PC-3 (cell line): Measurements from ENCODE around the gene RHBDD1. TPM values are rescaled to one million over a fixed set of nuclear protein-coding genes. Genes with fewer than 3 reads are reported as not detected.

Source experiments
- ATAC-seq: fragments of 200-7000 bp; cut with Tn5 transposase; 2 replicates; pipeline ENCODE4 v1.9.1; 2020; ENCODE audit warnings: mild to moderate bottlenecking, moderate library complexity
- BruUV-seq: library from RNA; stranded (reverse); fragments of 400-500 nt; replicated peaks from 2 replicates; lab custom pipeline; 2021; lab: Mats Ljungman, UMichigan
- CTCF ChIA-PET: fragments of 300-600 bp; sonication (Branson Sonifier 250); formaldehyde crosslinking; loops from one replicate; lab custom pipeline; 2022; ENCODE audit warnings: antibody characterized with exemption; lab: Charles Lee
- POLR2A ChIA-PET: fragments of 300-600 bp; sonication (Branson Sonifier 250); formaldehyde crosslinking; loops from one replicate; lab custom pipeline; 2022; ENCODE audit warnings: antibody characterized with exemption; ENCODE audit not compliant: unreplicated experiment; lab: Charles Lee
- DNase-seq: peaks from one replicate; pipeline ENCODE4 v3.0.0-alpha.2; 2015
- H2AFZ ChIP-seq: fragments of 300-600 bp; sonication (generic); 2 replicates; pipeline ENCODE4 v1.6.0; 2016; ENCODE audit warnings: antibody characterized with exemption, low read length
- H3F3A ChIP-seq: fragments of 300-600 bp; sonication (generic); one replicate; pipeline ENCODE4 v1.6.0; 2017; ENCODE audit warnings: antibody characterized with exemption, low read length, control low read depth, mild to moderate bottlenecking; ENCODE audit not compliant: unreplicated experiment
- H3K27ac ChIP-seq: fragments of 300-600 bp; sonication (generic); 2 replicates; pipeline ENCODE4 v1.5.1; 2016; ENCODE audit warnings: mild to moderate bottlenecking, low read length
- H3K27me3 ChIP-seq: fragments of 300-600 bp; sonication (generic); 2 replicates; pipeline ENCODE4 v1.6.1; 2016; ENCODE audit warnings: low read length, mixed read lengths
- H3K36me3 ChIP-seq: fragments of 300-600 bp; sonication (generic); 2 replicates; pipeline ENCODE4 v1.6.1; 2016; ENCODE audit warnings: low read depth, mixed run types, low read length, mixed read lengths
- H3K4me1 ChIP-seq: fragments of 300-600 bp; sonication (generic); 2 replicates; pipeline ENCODE4 v1.5.1; 2016; ENCODE audit warnings: low read length; ENCODE audit not compliant: insufficient read depth
- H3K4me2 ChIP-seq: fragments of 300-600 bp; sonication (generic); 2 replicates; pipeline ENCODE4 v1.6.0; 2016; ENCODE audit warnings: low read length
- H3K4me3 ChIP-seq: fragments of 300-600 bp; sonication (generic); 2 replicates; pipeline ENCODE4 v1.5.1; 2016; ENCODE audit warnings: mild to moderate bottlenecking, low read length, mixed read lengths
- H3K79me2 ChIP-seq: fragments of 300-600 bp; sonication (generic); 2 replicates; pipeline ENCODE4 v1.6.1; 2017; ENCODE audit warnings: low read length, mixed read lengths
- H3K9ac ChIP-seq: fragments of 300-600 bp; sonication (generic); 2 replicates; pipeline ENCODE4 v1.6.0; 2016; ENCODE audit warnings: mild to moderate bottlenecking, low read length
- H3K9me2 ChIP-seq: fragments of 300-600 bp; sonication (generic); replicated peaks from 2 replicates; pipeline ENCODE4 v1.6.1; 2016; ENCODE audit warnings: mixed run types, low read length, mixed read lengths
- H3K9me3 ChIP-seq: fragments of 300-600 bp; sonication (generic); 2 replicates; pipeline ENCODE4 v1.6.1; 2016; ENCODE audit warnings: low read length, mixed read lengths
- H4K20me1 ChIP-seq: fragments of 300-600 bp; sonication (generic); 2 replicates; pipeline ENCODE4 v1.6.1; 2016; ENCODE audit warnings: low read length, mixed read lengths
- EZH2 ChIP-seq: fragments of 300-600 bp; sonication (generic); IDR thresholded peaks from one replicate; pipeline ENCODE4 v1.6.1; 2017; ENCODE audit warnings: antibody characterized with exemption, mild to moderate bottlenecking, low read length; ENCODE audit not compliant: unreplicated experiment
- EZH2phosphoT487 ChIP-seq: fragments of 300-600 bp; sonication (generic); IDR thresholded peaks from 2 replicates; pipeline ENCODE4 v1.6.1; 2018; ENCODE audit warnings: mild to moderate bottlenecking, antibody characterized with exemption, low read length, borderline replicate concordance
- intact Hi-C: fragments of 100-400 bp; cut with micrococcal nuclease; formaldehyde crosslinking; loops from 2 replicates; pipeline ENCODE4 v1.9.0; 2023
- total RNA-seq: library from RNA; depleted of rRNA; stranded (reverse); fragments of >200 nt; gene quantifications from 2 replicates; pipeline ENCODE4 v1.2.3, GENCODE V29; 2014
- TF ChIP-seq, protein P1 (sequence below): fragments of 300-600 bp; sonication (generic); conservative IDR thresholded peaks from 2 replicates; pipeline ENCODE4 v1.5.1; 2017; ENCODE audit warnings: antibody characterized with exemption, low read depth, mild to moderate bottlenecking, low read length

The RHBDD1 gene
- total RNA-seq, 1 experiment from 2014 or later = 9.1 TPM

DNA sequence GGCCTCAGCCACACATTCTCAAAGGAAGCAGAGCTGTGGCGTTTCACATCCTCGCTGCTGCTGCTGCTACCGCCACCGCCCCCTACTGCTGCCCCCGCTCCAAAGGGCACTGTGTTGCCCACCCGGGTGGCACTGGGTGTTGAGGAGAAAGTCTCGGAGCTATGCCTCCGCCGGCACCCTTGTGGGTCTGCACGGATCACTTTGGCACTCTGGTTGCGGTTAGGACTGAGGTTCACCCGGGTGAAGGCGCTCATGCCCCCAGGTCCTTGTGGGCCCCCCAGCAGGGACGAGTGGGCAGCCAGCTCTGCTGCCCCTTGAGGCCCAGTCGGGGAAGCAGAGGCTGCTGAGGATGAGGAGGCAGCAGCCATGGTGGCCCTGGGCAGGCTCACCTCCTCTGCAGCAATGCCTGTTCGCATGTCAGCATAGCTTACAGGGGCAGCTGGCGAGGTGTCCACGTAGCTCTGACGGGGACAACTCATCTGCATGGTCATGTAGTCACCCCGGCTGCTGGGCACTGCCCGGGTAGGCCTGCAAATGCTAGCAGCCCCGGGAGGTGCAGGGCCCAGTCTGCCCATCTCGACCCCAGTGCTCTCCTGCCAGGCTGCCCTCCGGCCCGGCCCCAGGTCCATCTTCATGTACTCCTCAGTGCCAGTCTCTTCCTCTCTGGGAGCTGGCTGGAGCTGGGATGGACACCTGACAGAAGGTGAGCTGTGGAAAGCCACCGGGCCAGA lies 40.4 kb upstream of the RHBDD1 start:
- DNase-seq (peak; percentile 37), ATAC-seq (peak; percentile 0; the same call in 1 of the 2 replicates)
- no peak for TF ChIP-seq EZH2
- TF ChIP-seq EZH2phosphoT487 = no peak
- TF ChIP-seq, protein P1, sequence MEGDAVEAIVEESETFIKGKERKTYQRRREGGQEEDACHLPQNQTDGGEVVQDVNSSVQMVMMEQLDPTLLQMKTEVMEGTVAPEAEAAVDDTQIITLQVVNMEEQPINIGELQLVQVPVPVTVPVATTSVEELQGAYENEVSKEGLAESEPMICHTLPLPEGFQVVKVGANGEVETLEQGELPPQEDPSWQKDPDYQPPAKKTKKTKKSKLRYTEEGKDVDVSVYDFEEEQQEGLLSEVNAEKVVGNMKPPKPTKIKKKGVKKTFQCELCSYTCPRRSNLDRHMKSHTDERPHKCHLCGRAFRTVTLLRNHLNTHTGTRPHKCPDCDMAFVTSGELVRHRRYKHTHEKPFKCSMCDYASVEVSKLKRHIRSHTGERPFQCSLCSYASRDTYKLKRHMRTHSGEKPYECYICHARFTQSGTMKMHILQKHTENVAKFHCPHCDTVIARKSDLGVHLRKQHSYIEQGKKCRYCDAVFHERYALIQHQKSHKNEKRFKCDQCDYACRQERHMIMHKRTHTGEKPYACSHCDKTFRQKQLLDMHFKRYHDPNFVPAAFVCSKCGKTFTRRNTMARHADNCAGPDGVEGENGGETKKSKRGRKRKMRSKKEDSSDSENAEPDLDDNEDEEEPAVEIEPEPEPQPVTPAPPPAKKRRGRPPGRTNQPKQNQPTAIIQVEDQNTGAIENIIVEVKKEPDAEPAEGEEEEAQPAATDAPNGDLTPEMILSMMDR = 0 out of 2 replicates have a peak, but pooled peaks have one; percentile 16
- Histone ChIP-seq H3K9me2 (no peaks in the 10 kb centered on the region), H3K4me1 (peaks cover 31% of the 10 kb centered on the region), H3K79me2 (peaks cover 96% of the 10 kb centered on the region), H3F3A (no peaks in the 10 kb centered on the region), H3K4me2 (peak overlapping the region; percentile 97), H3K4me3 (peak overlapping the region; percentile 88), H3K36me3 (peaks cover 51% of the 10 kb centered on the region), H3K27ac (peak overlapping the region; percentile 88), H2AFZ (no peak overlapping the region), H4K20me1 (peaks cover 18% of the 10 kb centered on the region; the same call in 1 of the 2 replicates), H3K9me3 (no peaks in the 10 kb centered on the region), H3K9ac (peak overlapping the region; percentile 96), H3K27me3 (no peaks in the 10 kb centered on the region)
- ChIA-PET POLR2A (interaction anchor here (0.6 to 1.2 kb wide), 2 partner anchors 144 to 1021 kb away, joined by 3 to 5 read pairs; no protein-coding TSS in a partner anchor), CTCF (interaction anchor here (1.0 to 1.1 kb wide), 2 partner anchors 907 to 1130 kb away, joined by 3 to 5 read pairs; no protein-coding TSS in a partner anchor)
- no TSS peak for BruUV-seq
- intact Hi-C loops = loop anchor here (1.0 to 10.0 kb wide), 5 partner anchors 181 to 1001 kb away; no protein-coding TSS in a partner anchor

DNA sequence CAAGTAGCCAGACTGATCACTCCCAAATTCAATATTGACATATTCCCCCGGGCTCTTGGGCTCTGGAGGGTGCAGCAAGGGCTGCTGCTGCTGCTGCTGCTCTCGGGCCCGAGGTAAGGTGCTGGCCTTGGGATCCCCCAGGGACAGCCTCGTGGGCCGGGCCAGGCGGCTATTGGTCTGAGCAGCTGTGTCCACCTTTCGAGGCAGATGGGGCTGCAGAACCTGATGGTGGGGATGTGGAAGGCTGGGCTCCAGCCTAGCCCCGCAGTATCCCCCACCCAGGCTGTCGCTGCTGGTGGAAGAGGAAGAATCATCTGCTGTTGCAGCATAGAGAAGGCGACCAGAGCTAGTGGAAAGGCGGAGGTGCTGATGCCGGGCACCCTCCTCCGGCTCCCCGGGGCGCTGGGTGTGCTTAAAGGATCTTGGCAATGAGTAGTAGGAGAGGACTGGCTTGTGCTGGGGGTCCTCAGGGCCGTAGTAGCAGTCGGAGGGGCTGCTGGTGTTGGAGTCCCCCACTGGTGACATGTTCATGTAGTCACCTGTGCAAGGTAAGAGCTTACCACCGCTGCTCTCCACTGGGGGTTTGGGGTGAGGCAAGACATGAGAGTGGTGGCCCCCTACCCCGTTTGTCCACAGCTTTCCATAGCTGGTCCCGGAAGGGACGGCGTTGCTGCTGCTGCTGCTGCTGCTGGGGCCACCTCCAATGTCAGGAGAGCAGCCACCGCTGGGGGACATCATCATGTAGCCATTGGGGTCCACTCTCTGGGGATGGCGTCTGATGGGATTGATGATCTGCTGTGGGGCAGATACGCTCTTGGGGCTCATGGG lies 39.6 kb upstream of the RHBDD1 start:
- peak overlapping the region; percentile 96 for H3K9ac ChIP-seq
- no TSS peak for BruUV-seq
- DNase-seq (peak; percentile 33), ATAC-seq (no peak)
- H3K4me2 ChIP-seq = peak overlapping the region; percentile 97
- H3K79me2 ChIP-seq = peaks cover 93% of the 10 kb centered on the region
- no peaks in the 10 kb centered on the region for H3F3A ChIP-seq
- peaks cover 46% of the 10 kb centered on the region for H3K36me3 ChIP-seq
- no peak overlapping the region for H2AFZ ChIP-seq
- H3K9me2 ChIP-seq = no peaks in the 10 kb centered on the region
- H3K4me1 ChIP-seq = peaks cover 28% of the 10 kb centered on the region
- no peaks in the 10 kb centered on the region for H3K9me3 ChIP-seq
- no peaks in the 10 kb centered on the region for H3K27me3 ChIP-seq
- CTCF ChIA-PET = interaction anchor here (1.1 kb wide), 1 partner anchor 1131 kb away, joined by 8 read pairs; no protein-coding TSS in a partner anchor
- peak overlapping the region; percentile 88 for H3K27ac ChIP-seq
- H4K20me1 ChIP-seq = peaks cover 18% of the 10 kb centered on the region; the same call in 1 of the 2 replicates
- no peak for TF ChIP-seq EZH2
- TF ChIP-seq, protein P1 = no peak
- TF ChIP-seq EZH2phosphoT487 = no peak
- peak overlapping the region; percentile 88 for H3K4me3 ChIP-seq
- POLR2A ChIA-PET = interaction anchor here (0.6 to 1.3 kb wide), 3 partner anchors 144 to 1022 kb away, joined by 3 to 5 read pairs (median 4); no protein-coding TSS in a partner anchor
- intact Hi-C loops = loop anchor here (1.0 to 10.0 kb wide), 5 partner anchors 181 to 1001 kb away; no protein-coding TSS in a partner anchor
